ENCODE data around the gene DPF1.

GRCh38 chr19:38243279-38243673 lies 19.3 kb upstream of the DPF1 start:
- TF ChIP-seq ZBTB1 (tag by site-specific recombination; IDR thresholded peaks at IDR 0.05) (no peak), CTCF (tag by site-specific recombination; IDR thresholded peaks at IDR 0.05) (no peak), ZBTB49 (tag by site-specific recombination; IDR thresholded peaks at IDR 0.05; ENCODE audit: low read depth) (no peak), ZBTB8A (tag by site-specific recombination; IDR thresholded peaks at IDR 0.05) (no peak)

Data from HEK293 (cell line).